Prostate gland (tissue), 2 donors: ENCODE results near the gene ZNF784. TPM values are rescaled to one million over a fixed set of nuclear protein-coding genes. Genes with fewer than 3 reads are reported as not detected.

Experiments
- DNase-seq: peaks from one replicate; pipeline ENCODE4 v3.0.0-alpha.2; 2019; ENCODE audit warnings: low spot score
- H3K27ac ChIP-seq, 2 donors: fragments of 200-600 bp; sonication (generic); 2 replicates each; pipeline ENCODE4 v1.5.1; 2017 to 2019
- H3K27me3 ChIP-seq: fragments of 200-600 bp; sonication (generic); replicated peaks from 2 replicates; pipeline ENCODE4 v1.5.1; 2019; ENCODE audit not compliant: insufficient read depth
- H3K36me3 ChIP-seq, 2 donors: fragments of 200-600 bp; sonication (generic); 1 replicate in 1 of 2; 2 replicates in 1 of 2; pipeline versions ENCODE4 v1.5.1 to v1.8.1; 2017 to 2019
- H3K4me1 ChIP-seq: fragments of 200-600 bp; sonication (generic); replicated peaks from 2 replicates; pipeline ENCODE4 v1.5.1; 2019
- H3K4me3 ChIP-seq, 2 donors: fragments of 200-600 bp; sonication (generic); 2 replicates each; pipeline ENCODE4 v1.5.1; 2017 to 2019
- H3K9me3 ChIP-seq: fragments of 200-600 bp; sonication (generic); 2 replicates; pipeline ENCODE4 v1.5.1; 2017
- POLR2A ChIP-seq: fragments of 450-650 bp; IDR thresholded peaks from one replicate; pipeline ENCODE4 v1.6.1; 2016; ENCODE audit warnings: antibody characterized with exemption, mild to moderate bottlenecking
- POLR2AphosphoS5 ChIP-seq: sonication (generic); formaldehyde crosslinking; IDR thresholded peaks from one replicate; pipeline ENCODE4 v1.6.1; 2017; ENCODE audit warnings: antibody characterized with exemption
- WGBS: methylation state at CpG from one replicate; pipeline ENCODE4 v1.1.5; 2018; 5-methylcytosine and 5-hydroxymethylcytosine counted together
- intact Hi-C: fragments of 100-400 bp; cut with DNase I; formaldehyde crosslinking; loops from one replicate; pipeline ENCODE4 v1.14.2; 2022
- total RNA-seq, 2 donors: library from RNA; depleted of rRNA; stranded (reverse); fragments of >200 nt; gene quantifications; one replicate each; pipeline ENCODE4 v1.1.0, GENCODE V29; 2016
- TF ChIP-seq, protein P1 (sequence below), 4 experiments: fragments of 200-600 bp in 2 of 4; fragments of 450-650 bp in 2 of 4; sonication (generic) in 2 of 4; IDR thresholded peaks; 1 replicate in 3 of 4; 2 replicates in 1 of 4; pipeline ENCODE4 v1.5.1; 2016 to 2019; ENCODE audit warnings: antibody characterized with exemption in 4 of 4, mild to moderate bottlenecking in 2 of 4, moderate library complexity in 2 of 4

Gene ZNF784
- total RNA-seq, 2 donors from 2014 or later = 8.9 to 17.2 TPM

DNA sequence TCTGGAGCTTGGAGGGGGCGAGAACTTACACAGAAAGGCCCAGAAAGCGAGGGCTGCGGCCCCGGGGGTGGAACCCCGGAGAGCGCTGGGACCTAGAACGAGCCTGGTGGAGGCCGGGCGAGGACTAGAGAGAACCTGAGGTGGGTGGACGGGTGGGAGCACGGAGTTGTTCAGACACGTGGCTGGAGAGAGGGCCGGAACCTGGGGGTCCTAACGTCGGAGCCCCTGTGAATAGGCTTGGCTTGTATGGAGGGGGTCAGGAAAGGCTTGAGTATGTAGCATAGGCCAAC, 19.5 kb upstream of the ZNF784 start:
- intact Hi-C loops = no loop called here
- DNase-seq = no peak
- Histone ChIP-seq H3K4me3 (peak overlapping the region; percentile 85 to 91), H3K36me3 (no peaks in the 10 kb centered on the region), H3K27me3 (no peaks in the 10 kb centered on the region), H3K4me1 (peaks cover 37% of the 10 kb centered on the region), H3K9me3 (no peaks in the 10 kb centered on the region), H3K27ac (peak overlapping the region; percentile 93 to 95)
- TF ChIP-seq POLR2A (no peak), POLR2AphosphoS5 (no peak)
- TF ChIP-seq, protein P1, sequence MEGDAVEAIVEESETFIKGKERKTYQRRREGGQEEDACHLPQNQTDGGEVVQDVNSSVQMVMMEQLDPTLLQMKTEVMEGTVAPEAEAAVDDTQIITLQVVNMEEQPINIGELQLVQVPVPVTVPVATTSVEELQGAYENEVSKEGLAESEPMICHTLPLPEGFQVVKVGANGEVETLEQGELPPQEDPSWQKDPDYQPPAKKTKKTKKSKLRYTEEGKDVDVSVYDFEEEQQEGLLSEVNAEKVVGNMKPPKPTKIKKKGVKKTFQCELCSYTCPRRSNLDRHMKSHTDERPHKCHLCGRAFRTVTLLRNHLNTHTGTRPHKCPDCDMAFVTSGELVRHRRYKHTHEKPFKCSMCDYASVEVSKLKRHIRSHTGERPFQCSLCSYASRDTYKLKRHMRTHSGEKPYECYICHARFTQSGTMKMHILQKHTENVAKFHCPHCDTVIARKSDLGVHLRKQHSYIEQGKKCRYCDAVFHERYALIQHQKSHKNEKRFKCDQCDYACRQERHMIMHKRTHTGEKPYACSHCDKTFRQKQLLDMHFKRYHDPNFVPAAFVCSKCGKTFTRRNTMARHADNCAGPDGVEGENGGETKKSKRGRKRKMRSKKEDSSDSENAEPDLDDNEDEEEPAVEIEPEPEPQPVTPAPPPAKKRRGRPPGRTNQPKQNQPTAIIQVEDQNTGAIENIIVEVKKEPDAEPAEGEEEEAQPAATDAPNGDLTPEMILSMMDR (IDR thresholded peaks at IDR 0.05) = no peak
- 2% methylated on average over 15 of the region's 15 CpGs for WGBS

DNA sequence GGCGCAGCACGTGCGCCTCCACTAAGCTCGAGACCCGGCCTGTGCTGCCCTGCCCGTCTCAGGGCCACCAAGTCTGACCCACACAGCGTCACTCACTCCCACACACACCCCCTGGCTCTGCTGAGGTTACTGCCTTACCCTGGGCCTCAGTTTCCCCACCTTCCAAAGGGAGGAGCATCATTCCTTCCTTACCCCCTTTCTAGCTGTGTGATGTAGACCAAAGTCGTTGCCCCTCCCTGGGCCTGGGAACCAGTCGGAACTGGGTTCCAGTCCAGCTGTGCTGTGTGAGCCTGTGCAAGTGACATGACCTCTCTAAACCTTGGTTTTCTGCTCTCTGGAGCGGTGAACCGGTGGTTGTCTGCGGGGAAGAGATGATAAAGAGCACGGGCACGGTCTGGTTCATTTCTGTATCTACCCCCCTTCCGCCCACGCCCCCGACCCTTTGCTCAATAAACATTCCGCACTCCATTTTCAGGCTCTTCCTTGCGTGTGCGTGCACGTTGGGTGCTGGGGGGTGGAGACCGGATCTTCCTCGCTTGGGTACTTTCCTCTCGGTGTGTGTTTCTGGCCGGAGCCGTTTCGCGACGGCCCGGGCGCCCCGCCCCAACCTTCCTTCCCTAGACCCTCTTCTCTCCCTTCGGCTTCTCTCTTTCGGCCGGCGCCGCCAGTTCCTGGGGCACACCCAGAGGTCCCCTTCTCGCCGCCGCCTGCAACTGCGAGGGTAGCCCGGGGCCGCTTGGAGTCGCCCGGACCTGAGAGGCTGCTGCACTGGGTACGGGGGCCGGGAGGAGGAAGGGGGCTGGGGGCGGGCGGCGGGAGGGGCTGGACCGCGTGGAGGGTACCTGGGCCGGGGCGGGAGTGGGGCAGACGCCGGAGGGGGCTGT, 18.9 kb upstream of the ZNF784 start, which contains the start of gene ZNF581:
Gene ZNF581, plus strand, starts transcription at position 647 of the 884 bp plus-strand sequence. CDS start 923 bp downstream, outside the sequence.
- peak; percentile 56 for DNase-seq
- H3K9me3 ChIP-seq = no peaks in the 10 kb centered on the region
- no peaks in the 10 kb centered on the region for H3K27me3 ChIP-seq
- WGBS = 3% methylated on average over 53 of the region's 56 CpGs
- peak within 1 kb of the TSS; percentile 93 to 95 for H3K27ac ChIP-seq
- peak within 1 kb of the TSS; percentile 85 to 91 for H3K4me3 ChIP-seq
- H3K4me1 ChIP-seq = peaks cover 33% of the 10 kb centered on the region
- intact Hi-C loops = no loop called here
- H3K36me3 ChIP-seq = no peaks in the 10 kb centered on the region
- TF ChIP-seq POLR2A (no peak), POLR2AphosphoS5 (peak; percentile 86)
- TF ChIP-seq, protein P1 (IDR thresholded peaks at IDR 0.05) = peak in 1 of 4 experiments; percentile 9

- under 1% methylated on average over 28 of the region's 65 CpGs for WGBS
- Histone ChIP-seq H3K27ac (peak overlapping the region; percentile 93 to 95), H3K9me3 (no peaks in the 10 kb centered on the region), H3K4me1 (peaks cover 31% of the 10 kb centered on the region), H3K36me3 (no peaks in the 10 kb centered on the region), H3K4me3 (peak overlapping the region; percentile 85 to 91), H3K27me3 (no peaks in the 10 kb centered on the region)
- TF ChIP-seq, protein P1 (IDR thresholded peaks at IDR 0.05) = no peak
- TF ChIP-seq POLR2AphosphoS5 (no peak), POLR2A (no peak)
- DNase-seq = no peak
- intact Hi-C loops = no loop called here
Observed at GRCh38 chr19:55642153-55643002, 18.0 kb upstream of the ZNF784 start.

GRCh38 chr19:55641426-55642152, 17.2 kb upstream of the ZNF784 start:
- no peak for DNase-seq
- H3K4me1 ChIP-seq = peaks cover 32% of the 10 kb centered on the region
- no peaks in the 10 kb centered on the region for H3K27me3 ChIP-seq
- intact Hi-C loops = no loop called here
- TF ChIP-seq POLR2AphosphoS5 (no peak), POLR2A (no peak)
- TF ChIP-seq, protein P1 (IDR thresholded peaks at IDR 0.05) = no peak
- peak overlapping the region; percentile 85 to 91 for H3K4me3 ChIP-seq
- WGBS = 2% methylated on average over 25 of the region's 25 CpGs
- H3K27ac ChIP-seq = peak overlapping the region; percentile 93 to 95
- no peaks in the 10 kb centered on the region for H3K9me3 ChIP-seq
- no peaks in the 10 kb centered on the region for H3K36me3 ChIP-seq
